ENCODE results near the gene RASAL2. TPM values are rescaled to one million over a fixed set of nuclear protein-coding genes. Genes with fewer than 3 reads are reported as not detected.

The RASAL2 gene
- total and polyA plus RNA-seq, 2 experiments from 2014 or later, result 16.0 to 42.2 TPM

DNA sequence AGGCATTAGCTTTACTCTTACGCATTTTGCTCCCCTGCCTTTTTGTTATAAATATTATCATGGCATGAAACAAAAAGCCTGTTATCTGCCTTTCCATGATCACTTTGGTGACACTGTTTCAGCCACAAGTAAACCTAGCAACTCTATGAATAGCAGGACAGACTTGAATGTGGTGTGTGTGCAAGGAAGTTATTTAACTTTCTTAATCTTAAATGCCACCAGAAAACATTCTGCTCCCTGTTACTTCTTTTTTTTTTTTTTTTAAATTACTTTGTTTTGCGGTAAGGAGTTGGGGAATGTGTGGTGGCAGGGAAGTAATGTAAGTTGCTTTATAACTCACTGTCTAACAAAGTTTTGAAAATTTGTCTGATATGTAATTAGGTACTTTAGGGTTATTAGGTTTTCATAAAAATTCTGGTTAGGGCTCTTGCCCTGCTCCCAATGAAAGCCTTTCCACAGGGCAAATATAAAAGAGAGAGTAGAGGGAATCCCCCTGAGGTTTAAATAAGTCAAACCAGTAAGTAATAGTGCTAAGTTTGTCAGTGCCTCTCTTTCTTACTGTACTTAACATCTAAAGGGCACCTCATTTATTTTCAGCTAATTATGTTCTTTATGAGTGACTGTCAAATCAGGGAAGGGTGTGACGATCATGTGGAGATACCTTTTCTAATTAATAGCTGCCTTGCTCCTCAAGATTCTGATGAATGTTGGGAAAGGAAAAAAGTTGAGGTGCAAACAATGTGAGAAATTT lies 39.5 kb downstream of the RASAL2 start:
- no peaks in the 10 kb centered on the region for H3K36me3 ChIP-seq (ENCODE audit: insufficient read depth)
- ATAC-seq (no peak), DNase-seq (ENCODE audit: low spot score) (no peak)
- H3K9me2 ChIP-seq (ENCODE audit: insufficient read depth), result 0 out of 2 replicates have a peak, but pooled peaks cover 5% of the 10 kb centered on the region
- peaks cover 23% of the 10 kb centered on the region for H3K4me1 ChIP-seq (ENCODE audit: insufficient read depth)
- H3K27me3 ChIP-seq (ENCODE audit: insufficient read depth), result no peaks in the 10 kb centered on the region
- H3F3A ChIP-seq (replicated peaks; ENCODE audit: low read depth), result no peaks in the 10 kb centered on the region
- no peaks in the 10 kb centered on the region for H3K9me3 Mint-ChIP-seq
- no peaks in the 10 kb centered on the region; the same call in 1 of the 2 replicates for H4K20me1 ChIP-seq (replicated peaks; ENCODE audit: insufficient read depth)
- H3K36me3 Mint-ChIP-seq (ENCODE audit: low read depth), result peaks cover 7% of the 10 kb centered on the region
- peaks cover 88% of the 10 kb centered on the region for H3K79me2 ChIP-seq (replicated peaks; ENCODE audit: insufficient read depth)
- TF ChIP-seq POLR2AphosphoS5 (IDR thresholded peaks at IDR 0.05; ENCODE audit: low read depth) (no peak), STAT1 (IDR thresholded peaks at IDR 0.05; ENCODE audit: unreplicated experiment) (no peak), CREB1 (CRISPR knock-in tag; IDR thresholded peaks at IDR 0.05; ENCODE audit: low read depth) (no peak), EZH2phosphoT487 (IDR thresholded peaks at IDR 0.05; ENCODE audit: unreplicated experiment) (no peak)
- TF ChIP-seq, protein P1, sequence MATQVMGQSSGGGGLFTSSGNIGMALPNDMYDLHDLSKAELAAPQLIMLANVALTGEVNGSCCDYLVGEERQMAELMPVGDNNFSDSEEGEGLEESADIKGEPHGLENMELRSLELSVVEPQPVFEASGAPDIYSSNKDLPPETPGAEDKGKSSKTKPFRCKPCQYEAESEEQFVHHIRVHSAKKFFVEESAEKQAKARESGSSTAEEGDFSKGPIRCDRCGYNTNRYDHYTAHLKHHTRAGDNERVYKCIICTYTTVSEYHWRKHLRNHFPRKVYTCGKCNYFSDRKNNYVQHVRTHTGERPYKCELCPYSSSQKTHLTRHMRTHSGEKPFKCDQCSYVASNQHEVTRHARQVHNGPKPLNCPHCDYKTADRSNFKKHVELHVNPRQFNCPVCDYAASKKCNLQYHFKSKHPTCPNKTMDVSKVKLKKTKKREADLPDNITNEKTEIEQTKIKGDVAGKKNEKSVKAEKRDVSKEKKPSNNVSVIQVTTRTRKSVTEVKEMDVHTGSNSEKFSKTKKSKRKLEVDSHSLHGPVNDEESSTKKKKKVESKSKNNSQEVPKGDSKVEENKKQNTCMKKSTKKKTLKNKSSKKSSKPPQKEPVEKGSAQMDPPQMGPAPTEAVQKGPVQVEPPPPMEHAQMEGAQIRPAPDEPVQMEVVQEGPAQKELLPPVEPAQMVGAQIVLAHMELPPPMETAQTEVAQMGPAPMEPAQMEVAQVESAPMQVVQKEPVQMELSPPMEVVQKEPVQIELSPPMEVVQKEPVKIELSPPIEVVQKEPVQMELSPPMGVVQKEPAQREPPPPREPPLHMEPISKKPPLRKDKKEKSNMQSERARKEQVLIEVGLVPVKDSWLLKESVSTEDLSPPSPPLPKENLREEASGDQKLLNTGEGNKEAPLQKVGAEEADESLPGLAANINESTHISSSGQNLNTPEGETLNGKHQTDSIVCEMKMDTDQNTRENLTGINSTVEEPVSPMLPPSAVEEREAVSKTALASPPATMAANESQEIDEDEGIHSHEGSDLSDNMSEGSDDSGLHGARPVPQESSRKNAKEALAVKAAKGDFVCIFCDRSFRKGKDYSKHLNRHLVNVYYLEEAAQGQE (IDR thresholded peaks at IDR 0.05; ENCODE audit: unreplicated experiment), result no peak
- TF ChIP-seq, protein P2, sequence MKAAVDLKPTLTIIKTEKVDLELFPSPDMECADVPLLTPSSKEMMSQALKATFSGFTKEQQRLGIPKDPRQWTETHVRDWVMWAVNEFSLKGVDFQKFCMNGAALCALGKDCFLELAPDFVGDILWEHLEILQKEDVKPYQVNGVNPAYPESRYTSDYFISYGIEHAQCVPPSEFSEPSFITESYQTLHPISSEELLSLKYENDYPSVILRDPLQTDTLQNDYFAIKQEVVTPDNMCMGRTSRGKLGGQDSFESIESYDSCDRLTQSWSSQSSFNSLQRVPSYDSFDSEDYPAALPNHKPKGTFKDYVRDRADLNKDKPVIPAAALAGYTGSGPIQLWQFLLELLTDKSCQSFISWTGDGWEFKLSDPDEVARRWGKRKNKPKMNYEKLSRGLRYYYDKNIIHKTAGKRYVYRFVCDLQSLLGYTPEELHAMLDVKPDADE (IDR thresholded peaks at IDR 0.05), result no peak
- 0 out of 2 replicates have a peak overlapping the region, but pooled peaks have one; percentile 72 for H3K27ac ChIP-seq (ENCODE audit: low read depth)
- H3K4me3 ChIP-seq, result no peak overlapping the region
- peaks cover 12% of the 10 kb centered on the region; the same call in 2 of the 3 replicates for H3K4me1 Mint-ChIP-seq
- H3K27ac Mint-ChIP-seq, result no peak overlapping the region
- no peak overlapping the region for H3K4me2 ChIP-seq
- no peak overlapping the region for H2AFZ ChIP-seq
- no peak overlapping the region for H3K4me3 Mint-ChIP-seq
- no peaks in the 10 kb centered on the region for H3K27me3 Mint-ChIP-seq (ENCODE audit: insufficient read depth, low read depth, poor library complexity)

DNA sequence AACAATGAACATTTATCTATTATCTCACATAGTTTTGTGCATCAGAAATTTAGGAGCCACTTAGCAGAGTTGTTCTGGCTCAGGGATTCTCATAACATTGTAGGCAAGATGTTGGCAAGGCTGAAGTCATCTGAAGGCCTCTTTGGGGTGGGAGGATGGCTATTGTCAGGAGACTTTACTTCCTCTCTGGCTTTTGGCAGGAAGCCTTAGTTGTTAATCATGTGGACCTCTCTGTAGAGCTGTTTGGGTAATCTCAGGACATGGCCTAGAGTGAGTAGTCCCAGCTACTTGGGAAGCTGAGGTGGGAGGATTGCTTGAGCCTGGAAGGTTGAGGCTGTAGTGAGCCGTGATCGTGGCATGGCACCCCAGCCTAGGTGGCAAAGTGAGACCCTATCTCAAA lies 40.2 kb downstream of the RASAL2 start:
- DNase-seq (ENCODE audit: low spot score) (no peak), ATAC-seq (no peak; the same call in 2 of the 3 replicates)
- Mint-ChIP-seq H3K27ac (no peak overlapping the region), H3K4me3 (no peak overlapping the region), H3K27me3 (ENCODE audit: insufficient read depth, low read depth, poor library complexity) (no peaks in the 10 kb centered on the region), H3K36me3 (ENCODE audit: low read depth) (peaks cover 7% of the 10 kb centered on the region), H3K4me1 (peaks cover 12% of the 10 kb centered on the region; the same call in 2 of the 3 replicates), H3K9me3 (no peaks in the 10 kb centered on the region)
- Histone ChIP-seq H3F3A (replicated peaks; ENCODE audit: low read depth) (no peaks in the 10 kb centered on the region), H4K20me1 (replicated peaks; ENCODE audit: insufficient read depth) (no peaks in the 10 kb centered on the region; the same call in 1 of the 2 replicates), H3K27ac (ENCODE audit: low read depth) (no peak overlapping the region), H2AFZ (no peak overlapping the region), H3K36me3 (ENCODE audit: insufficient read depth) (no peaks in the 10 kb centered on the region), H3K4me3 (no peak overlapping the region), H3K9me2 (ENCODE audit: insufficient read depth) (0 out of 2 replicates have a peak, but pooled peaks cover 5% of the 10 kb centered on the region), H3K4me2 (no peak overlapping the region), H3K4me1 (ENCODE audit: insufficient read depth) (peaks cover 23% of the 10 kb centered on the region), H3K79me2 (replicated peaks; ENCODE audit: insufficient read depth) (peaks cover 88% of the 10 kb centered on the region), H3K27me3 (ENCODE audit: insufficient read depth) (no peaks in the 10 kb centered on the region)
- TF ChIP-seq JUNB (IDR thresholded peaks at IDR 0.05; ENCODE audit: unreplicated experiment), result no peak
- TF ChIP-seq, protein P2 (IDR thresholded peaks at IDR 0.05), result no peak
- no peak for TF ChIP-seq STAT1 (IDR thresholded peaks at IDR 0.05; ENCODE audit: unreplicated experiment)
- no peak for TF ChIP-seq EZH2 (IDR thresholded peaks at IDR 0.05; ENCODE audit: low read depth, unreplicated experiment)
- no peak for TF ChIP-seq ZNF114 (CRISPR knock-in tag; IDR thresholded peaks at IDR 0.05)
- TF ChIP-seq POLR2AphosphoS5 (IDR thresholded peaks at IDR 0.05; ENCODE audit: low read depth), result no peak
- no peak for TF ChIP-seq EZH2phosphoT487 (IDR thresholded peaks at IDR 0.05; ENCODE audit: unreplicated experiment)
- no peak for TF ChIP-seq CREB1 (CRISPR knock-in tag; IDR thresholded peaks at IDR 0.05; ENCODE audit: low read depth)
- TF ChIP-seq, protein P1 (IDR thresholded peaks at IDR 0.05; ENCODE audit: unreplicated experiment), result no peak

Data from GM23338 (cell line).